Stimulated activated CD4-positive, alpha-beta T cell treated with anti-CD3 and anti-CD28 coated beads, Interleukin-1b, Interleukin-23, amount 100 ng/mL, for 1 hour (primary cell): ENCODE data around the gene LMAN2L.
"Not testable (repeated sequence)": the region's sequence is repeated elsewhere in the genome, so short reads cannot be mapped to it uniquely, and the experiment has no call there.

Experiments used
- DNase-seq, 2 donors: peaks; one replicate each; pipeline ENCODE4 v3.0.0-alpha.2; 2020; ENCODE audit warnings: low read depth in 2 of 2

LMAN2L gene

DNA sequence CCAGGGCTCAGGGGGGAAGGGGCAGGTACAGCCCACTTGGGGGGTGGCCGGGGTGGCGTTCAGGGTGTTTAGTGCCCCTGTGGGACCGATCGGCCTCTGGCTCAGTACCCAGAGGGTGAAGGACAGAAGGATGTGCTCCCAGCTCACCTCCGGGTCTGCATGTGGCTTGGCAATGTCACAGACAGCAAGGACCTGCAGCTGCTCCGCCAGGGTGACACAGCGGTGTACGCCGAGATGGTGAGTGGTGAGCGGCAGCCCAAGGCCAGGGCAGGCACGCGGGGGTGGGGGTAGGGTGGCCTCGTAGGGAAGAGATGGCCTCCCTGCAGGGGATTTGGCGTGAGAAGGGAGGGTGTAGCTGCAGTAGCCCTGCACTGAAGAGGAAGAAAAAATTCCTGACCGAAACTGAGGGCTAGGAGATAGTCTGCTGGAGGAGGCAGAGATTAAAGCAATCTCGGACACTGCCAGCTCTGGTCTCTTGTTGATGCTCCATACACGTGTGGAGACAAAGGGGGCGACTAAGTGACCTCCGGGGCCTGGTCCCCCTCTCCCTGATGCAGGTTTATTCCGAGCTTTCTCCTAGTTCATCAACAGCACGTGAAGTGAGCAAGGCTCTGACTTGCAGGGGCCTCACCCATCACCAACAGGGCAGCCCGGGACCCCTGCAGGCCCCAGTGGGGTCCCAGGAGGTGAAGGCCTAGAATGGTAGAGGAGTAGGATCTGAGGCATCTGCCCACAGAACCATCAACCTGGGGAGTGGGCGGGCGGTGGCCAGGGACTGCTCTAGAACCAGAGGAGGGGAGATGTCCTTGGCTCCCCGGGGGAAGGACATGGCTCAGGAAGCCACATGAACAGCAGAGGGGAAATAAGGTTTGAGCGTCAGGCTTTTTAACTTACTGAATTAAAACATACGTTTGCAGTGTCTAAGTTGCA, 51.9 kb downstream of the LMAN2L start:
- DNase-seq = no peak

DNA sequence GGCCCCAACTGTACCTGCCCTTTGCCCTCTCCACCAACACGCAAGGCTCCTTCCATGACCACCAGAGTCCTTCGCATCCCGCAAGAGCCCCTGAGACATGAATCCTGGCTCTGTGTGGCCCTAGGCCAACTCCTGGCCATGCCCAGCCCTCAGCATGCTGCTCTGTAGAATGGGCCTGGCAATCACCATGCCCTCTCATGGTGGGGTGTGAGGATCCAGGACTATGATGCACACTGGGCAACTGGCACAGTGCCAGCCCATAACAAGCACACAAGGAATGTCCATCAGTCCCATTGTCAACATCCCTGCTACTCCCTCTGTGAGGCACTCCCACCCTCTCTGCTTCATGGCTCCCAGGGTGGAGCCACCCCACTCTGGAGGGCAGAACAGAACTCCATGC, 52.6 kb downstream of the LMAN2L start:
- DNase-seq = no peak

- no peak for DNase-seq
Measured at GRCh38 chr2:96685577-96686459, 54.0 kb downstream of the LMAN2L start.

DNA sequence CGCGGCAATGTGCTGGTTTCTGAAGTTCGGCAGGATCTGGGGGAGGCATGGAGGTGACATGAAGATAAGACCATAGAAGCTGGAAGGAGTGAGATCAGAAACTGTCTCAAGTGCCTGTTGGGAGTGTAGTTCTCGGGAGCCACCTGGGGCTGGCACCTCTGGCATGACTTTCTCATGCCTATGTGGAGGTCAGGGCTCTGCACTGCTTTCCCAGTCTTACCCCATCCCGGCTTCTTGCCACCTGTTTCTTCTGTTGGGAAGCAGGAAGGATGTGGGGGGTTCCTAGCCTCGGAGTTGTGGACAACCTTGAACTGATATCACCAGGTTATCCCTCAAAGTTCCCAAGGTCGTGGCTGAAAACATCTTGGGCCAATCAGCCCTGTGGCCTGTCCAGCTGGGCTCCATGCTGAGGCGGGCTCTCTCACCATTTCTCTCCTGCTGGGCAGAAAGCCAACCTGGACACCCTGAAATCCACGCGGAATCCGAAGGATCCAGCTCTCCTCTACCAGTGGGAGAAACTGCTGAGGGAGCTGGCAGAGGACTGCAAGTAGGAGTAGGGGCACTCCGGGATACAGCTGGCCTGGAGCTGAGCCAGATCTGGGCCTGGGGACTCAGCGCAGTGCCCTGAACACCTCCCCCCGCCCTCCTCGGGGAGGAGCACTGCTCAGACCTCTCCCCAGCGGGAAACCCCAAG, 54.8 kb downstream of the LMAN2L start:
- no peak for DNase-seq

- DNase-seq = no peak
Measured at GRCh38 chr2:96683972-96684820, 55.7 kb downstream of the LMAN2L start.

GRCh38 chr2:96683307-96683706, 56.6 kb downstream of the LMAN2L start:
- DNase-seq = no peak

GRCh38 chr2:96681540-96681939, 58.3 kb downstream of the LMAN2L start:
- no peak for DNase-seq

- DNase-seq = no peak
Measured at GRCh38 chr2:96680561-96681141, 59.2 kb downstream of the LMAN2L start.

- no peak for DNase-seq
Measured at GRCh38 chr2:96679848-96680247, 60.0 kb downstream of the LMAN2L start.

DNA sequence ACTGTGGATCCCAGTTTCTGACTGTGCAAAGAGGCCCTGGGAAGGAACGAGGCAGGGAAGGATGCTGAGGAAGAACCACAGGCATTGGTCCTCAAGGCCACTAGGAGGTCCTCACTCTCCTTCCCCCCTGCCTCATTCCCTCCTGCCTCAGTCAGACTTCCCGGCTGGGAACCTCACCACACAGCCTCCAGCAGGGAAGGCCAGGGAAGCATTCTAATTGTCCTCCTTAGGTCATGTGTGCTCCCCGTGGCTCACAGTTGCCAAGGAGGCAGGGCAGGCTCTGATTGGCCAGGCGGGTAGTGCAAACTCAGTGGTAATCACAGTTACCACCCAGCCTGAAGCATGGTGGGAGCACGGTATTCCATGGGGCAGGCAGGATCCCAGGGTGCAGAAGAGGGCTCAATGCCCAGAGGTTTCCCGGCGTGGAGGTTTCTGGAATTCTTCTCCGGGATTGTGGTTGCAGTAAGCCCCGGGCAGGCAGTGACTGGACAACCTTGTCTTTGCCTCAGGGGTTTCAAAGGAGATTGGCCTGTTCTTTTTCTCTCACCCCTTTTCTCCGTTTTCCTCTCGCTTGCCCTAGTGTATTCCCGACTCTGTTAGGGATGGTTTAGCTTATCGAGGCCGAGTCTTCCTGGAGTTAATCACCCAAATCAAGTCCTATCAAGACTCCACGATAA, 70.2 kb downstream of the LMAN2L start:
- no peak for DNase-seq

DNA sequence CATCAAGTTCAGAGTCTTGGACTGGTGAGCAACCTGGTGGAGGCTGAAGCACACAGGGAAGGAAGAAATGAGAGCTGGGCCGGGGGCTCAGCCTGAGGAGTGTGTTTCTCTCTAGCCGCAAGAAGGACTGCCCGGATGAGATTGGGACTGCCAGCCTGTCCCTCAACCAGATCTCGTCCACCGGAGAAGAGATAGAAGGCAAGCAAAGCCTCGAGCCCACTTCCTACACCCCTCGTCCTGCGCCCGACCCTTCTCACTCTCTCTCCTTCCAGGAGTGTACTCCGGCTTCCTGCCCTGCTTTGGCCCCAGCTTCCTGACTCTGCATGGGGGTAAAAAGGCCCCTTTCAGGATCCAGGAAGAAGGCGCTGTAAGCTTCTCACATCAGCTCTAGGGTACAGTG, 71.1 kb downstream of the LMAN2L start:
- no peak for DNase-seq

GRCh38 chr2:96665717-96666116, 74.1 kb downstream of the LMAN2L start:
- not testable (repeated sequence) for DNase-seq

DNA sequence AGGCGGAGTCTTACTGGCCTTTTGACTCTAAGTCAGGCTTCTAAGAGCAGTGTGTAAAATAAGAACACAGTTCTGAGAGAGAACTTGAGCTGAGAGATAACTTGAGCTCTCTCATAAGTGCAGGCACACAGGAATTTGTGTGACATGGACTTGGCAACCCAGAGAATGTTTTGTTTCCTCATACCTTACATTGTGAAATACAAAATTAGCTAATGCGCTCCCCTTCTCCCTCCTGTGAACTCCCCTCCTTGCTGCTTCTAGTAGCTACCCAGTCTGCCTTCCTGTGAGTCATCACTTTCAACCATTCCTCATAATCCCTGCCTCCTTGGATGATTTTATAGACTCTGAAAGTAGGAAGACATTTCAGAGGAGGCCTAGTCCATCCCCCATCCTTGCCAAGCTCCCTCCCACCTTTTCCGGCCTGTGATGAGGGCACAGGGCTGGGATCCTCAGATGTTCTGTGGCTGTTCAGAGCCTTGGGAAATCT, 74.7 kb downstream of the LMAN2L start:
- no peak for DNase-seq

DNA sequence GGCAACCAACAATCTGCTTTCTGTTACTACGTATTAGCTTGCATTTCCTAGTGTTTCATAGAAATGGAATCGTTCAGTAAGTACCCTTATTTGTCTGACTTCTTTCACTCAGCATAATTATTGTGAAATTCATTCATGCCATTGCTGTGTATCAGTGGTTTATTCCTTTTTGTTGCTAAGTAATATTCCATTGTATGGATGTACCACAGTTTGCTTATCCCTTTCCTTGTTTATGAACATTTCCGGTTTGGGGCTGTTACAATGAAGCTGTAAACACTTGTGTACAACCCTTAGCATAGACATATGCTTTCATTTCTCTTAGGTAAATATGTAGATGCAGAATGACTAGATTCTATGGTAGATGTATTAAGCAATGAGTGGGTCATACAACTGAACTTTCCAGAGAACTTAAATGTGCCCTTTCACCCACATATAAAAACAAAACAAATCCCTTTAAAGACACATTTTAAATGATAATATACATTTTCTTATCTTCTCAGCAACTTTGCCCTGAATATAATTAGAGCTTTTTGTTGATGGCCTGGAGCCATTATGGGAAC, 75.4 kb downstream of the LMAN2L start:
- DNase-seq = no peak

GRCh38 chr2:96663829-96664228, 76.0 kb downstream of the LMAN2L start:
- DNase-seq = no peak

DNA sequence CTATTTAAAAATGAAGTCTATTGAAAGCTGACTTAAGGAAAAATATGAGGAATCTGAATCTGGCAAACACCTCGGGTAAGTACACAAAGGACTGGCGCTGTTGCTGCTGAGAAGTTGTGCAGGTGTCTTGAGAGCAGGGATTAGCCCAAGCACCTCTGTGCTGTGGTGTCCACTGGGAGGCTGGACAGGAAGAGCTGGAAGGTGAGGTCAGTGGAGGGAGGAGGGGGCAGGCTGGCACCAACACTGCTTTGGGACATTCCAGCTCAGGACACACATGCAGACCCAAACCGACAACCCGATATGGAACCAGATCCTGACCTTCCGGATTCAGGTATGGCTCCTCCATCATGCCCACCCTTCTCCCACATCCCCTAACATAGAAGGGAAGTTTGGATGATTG, 76.7 kb downstream of the LMAN2L start:
- DNase-seq = no peak

DNA sequence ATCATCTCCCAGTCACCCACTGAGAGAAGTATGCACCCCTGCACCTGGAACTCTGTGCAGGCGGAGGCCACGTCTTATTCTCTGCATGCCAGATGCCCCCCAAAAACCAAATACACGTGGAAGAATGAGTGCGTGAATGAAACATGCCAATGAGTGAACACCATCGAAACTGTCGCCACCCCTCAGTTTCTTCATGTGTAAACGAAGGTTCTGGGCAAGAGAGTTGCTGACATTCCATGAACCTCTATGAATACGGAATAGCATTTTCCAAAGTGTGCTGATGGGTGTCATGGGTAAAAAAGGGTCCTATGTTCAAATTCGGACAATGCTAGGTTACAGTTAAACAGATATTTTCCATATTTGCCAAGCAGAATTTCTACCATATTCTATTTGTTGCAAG, 77.5 kb downstream of the LMAN2L start:
- no peak for DNase-seq

GRCh38 chr2:96661324-96661723, 78.5 kb downstream of the LMAN2L start:
- DNase-seq = no peak

GRCh38 chr2:96656540-96656939, 83.3 kb downstream of the LMAN2L start:
- no peak for DNase-seq
